HG03439 (cell line): ENCODE data around the gene PIP5K1C.

Experiments used
- ATAC-seq: cut with Tn5 transposase; IDR thresholded peaks from one replicate; pipeline ENCODE4 v1.9.1; 2021; ENCODE audit warnings: mild to moderate bottlenecking, moderate library complexity; ENCODE audit not compliant: unreplicated experiment

Gene PIP5K1C

GRCh38 chr19:3646336-3647092 lies 53.8 kb downstream of the PIP5K1C start:
- ATAC-seq = no peak

- no peak for ATAC-seq
These were observed 54.5 kb downstream of the PIP5K1C start for GRCh38 chr19:3645726-3646125.

- no peak for ATAC-seq
These were observed 55.2 kb downstream of the PIP5K1C start for GRCh38 chr19:3645067-3645396.

- ATAC-seq = no peak
These were observed 55.8 kb downstream of the PIP5K1C start for GRCh38 chr19:3644351-3645066.

GRCh38 chr19:3643674-3644313 lies 56.5 kb downstream of the PIP5K1C start:
- no peak for ATAC-seq

GRCh38 chr19:3642987-3643673 lies 57.1 kb downstream of the PIP5K1C start:
- ATAC-seq = no peak

GRCh38 chr19:3642296-3642695 lies 58.0 kb downstream of the PIP5K1C start:
- no peak for ATAC-seq

GRCh38 chr19:3641515-3642269 lies 58.6 kb downstream of the PIP5K1C start:
- no peak for ATAC-seq

- no peak for ATAC-seq
These were observed 60.8 kb downstream of the PIP5K1C start for GRCh38 chr19:3639479-3639878.

GRCh38 chr19:3638208-3639193 lies 61.8 kb downstream of the PIP5K1C start:
- no peak for ATAC-seq

- ATAC-seq = no peak
These were observed 62.6 kb downstream of the PIP5K1C start for GRCh38 chr19:3637621-3638020.

GRCh38 chr19:3636962-3637361 lies 63.3 kb downstream of the PIP5K1C start:
- ATAC-seq = no peak

GRCh38 chr19:3636506-3636905 lies 63.8 kb downstream of the PIP5K1C start:
- ATAC-seq = no peak

- no peak for ATAC-seq
These were observed 65.7 kb downstream of the PIP5K1C start for GRCh38 chr19:3634496-3635045.

GRCh38 chr19:3633559-3633988 lies 66.7 kb downstream of the PIP5K1C start:
- no peak for ATAC-seq

GRCh38 chr19:3632739-3633558 lies 67.3 kb downstream of the PIP5K1C start:
- no peak for ATAC-seq

- no peak for ATAC-seq
These were observed 68.2 kb downstream of the PIP5K1C start for GRCh38 chr19:3632098-3632497.
